Stimulated activated CD4-positive, alpha-beta T cell treated with anti-CD3 and anti-CD28 coated beads, Interleukin-15, amount 100 ng/mL, for 24 hours (primary cell): ENCODE measurements around the gene IL36G.

Source experiments
- DNase-seq: peaks from one replicate; pipeline ENCODE4 v3.0.0-alpha.2; 2020

IL36G gene

DNA sequence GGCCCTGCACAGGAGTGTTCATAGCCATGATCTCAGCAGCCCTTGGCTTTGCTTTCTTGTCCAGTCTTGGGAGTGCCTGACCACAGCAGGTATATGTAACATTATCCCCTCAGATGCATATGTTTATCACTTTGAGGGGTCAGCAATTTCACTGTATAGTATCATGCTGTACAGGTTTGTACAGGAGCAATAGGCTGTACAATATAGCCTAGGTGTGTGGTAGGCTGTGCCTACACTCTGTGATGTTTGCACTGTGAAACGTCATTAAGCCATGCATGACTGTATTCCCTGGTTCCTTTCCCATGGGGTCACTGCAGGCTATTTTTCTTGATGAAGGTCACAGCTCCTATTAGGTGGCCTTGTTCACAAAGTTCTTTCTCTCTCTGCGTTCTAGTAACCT is 4.7 kb upstream of the IL36G start:
- DNase-seq, result no peak

DNA sequence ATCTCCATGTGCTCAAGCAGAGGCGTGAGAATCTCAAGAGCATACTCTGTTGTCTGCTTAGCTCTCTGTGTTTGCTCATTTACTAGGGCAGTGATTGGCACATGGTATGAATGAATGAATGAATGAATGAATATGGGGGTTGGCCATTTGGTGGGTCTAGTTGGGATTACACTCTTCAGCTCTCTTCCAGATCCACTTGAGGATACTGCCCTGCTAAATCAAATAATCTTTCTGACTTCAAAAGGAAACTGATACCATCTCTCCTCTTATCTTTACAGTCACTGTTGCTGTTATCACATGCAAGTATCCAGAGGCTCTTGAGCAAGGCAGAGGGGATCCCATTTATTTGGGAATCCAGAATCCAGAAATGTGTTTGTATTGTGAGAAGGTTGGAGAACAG is 1.9 kb downstream of the IL36G start:
- DNase-seq, result no peak

DNA sequence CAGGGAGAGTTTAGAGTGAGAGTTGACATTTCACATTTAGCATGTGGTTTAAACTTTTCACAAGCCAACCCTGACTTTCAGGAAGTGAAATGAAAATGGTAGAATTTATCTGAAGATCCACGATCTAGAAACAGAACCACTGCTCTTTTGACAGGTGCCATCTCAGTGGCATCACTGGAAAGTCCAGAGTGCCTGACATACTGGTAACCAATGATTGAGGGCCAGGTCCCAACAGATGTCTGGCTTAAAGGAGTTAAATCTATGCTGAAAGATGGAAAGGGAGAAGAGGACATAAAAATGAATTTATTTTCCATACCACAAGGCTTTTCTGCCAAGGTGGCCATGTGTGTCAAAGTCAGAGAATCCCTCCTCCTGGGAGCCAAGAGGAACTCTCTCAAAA is 2.7 kb downstream of the IL36G start:
- no peak for DNase-seq

DNA sequence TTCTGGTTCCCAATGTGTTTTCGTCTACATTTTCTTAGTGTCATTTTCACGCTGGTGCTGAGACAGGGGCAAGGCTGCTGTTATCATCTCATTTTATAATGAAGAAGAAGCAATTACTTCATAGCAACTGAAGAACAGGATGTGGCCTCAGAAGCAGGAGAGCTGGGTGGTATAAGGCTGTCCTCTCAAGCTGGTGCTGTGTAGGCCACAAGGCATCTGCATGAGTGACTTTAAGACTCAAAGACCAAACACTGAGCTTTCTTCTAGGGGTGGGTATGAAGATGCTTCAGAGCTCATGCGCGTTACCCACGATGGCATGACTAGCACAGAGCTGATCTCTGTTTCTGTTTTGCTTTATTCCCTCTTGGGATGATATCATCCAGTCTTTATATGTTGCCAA is 7.3 kb downstream of the IL36G start:
- peak; percentile 9 for DNase-seq

DNA sequence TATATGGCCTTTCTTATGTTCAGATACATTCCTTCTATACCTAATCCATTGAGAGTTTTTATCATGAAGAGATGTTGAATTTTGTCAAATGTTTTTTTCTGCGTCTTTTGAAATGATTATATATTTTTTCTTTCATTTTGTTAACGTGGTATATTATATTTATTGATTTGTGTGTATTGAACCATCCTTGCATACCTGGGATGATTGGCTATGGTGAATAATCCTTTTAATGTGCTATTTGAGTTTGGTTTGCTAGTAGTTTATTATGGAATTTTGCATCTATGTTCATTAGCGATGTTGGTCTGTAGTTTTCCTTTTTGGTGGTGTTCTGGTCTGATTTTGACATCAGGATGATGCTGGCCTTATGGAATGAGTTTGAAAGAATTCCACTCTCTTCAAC is 11.8 kb downstream of the IL36G start:
- no peak for DNase-seq

DNA sequence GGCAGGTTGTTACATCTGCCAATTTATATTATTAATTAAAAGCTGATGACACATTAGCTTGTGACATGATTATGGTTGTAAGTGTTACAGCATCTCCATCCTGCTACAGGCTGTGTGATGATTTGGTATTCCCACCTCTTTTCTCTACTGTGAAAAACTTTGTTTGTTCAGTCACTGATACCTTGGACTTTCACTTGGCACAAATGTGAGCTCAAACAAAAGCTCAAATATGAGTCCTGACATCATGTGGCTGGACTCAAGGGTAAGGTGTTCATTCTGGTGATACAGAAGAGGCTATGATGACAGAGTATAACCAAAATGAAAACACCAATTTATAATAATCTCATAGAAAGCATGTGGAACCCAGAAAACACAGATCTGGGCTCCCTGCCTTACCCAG is 16.0 kb downstream of the IL36G start:
- no peak for DNase-seq

DNA sequence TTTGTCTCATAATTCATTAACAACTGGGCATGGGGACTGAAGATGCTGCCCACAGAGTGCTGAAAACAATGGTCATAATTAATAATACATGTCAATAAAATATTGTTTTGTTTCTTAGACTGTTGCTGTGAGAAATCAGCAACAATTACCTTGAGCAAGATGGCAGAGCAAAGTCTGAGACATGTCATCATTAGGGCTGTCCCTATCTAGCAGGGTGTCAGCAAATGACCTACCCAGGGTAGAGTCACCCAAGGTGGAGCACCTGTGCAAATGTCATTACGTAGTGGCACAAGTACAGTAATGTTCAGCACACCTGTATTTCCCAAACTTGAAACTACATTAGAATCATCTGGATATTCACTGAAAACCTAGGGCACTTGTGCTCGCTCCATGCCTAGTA is 16.8 kb downstream of the IL36G start:
- no peak for DNase-seq

DNA sequence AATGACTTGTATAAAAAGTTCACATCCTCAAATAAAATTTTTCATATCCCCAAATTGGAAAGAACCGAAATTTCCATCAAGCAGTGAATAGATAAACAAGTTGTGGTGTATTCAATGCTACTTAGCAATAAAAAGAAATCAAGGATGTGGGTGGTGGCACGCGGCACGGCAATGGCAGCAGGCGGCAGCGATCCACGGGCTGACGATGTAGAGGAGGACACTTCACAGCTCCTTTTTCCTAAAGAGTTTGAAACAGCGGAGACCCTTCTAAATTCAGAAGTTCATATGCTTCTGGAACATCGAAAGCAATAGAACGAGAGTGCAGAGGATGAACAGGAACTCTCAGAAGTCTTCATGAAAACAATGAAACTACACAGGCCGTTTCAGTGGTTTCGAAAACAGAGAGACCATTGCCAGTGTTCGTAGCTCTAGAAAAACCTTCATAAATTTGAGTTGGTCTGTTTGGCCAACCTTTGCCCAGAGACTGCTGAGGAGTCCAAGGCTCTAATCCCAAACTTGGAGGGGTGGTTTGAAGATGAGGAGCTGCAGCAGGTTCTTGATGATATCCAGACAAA is 17.6 kb downstream of the IL36G start:
- peak; percentile 30 for DNase-seq

DNA sequence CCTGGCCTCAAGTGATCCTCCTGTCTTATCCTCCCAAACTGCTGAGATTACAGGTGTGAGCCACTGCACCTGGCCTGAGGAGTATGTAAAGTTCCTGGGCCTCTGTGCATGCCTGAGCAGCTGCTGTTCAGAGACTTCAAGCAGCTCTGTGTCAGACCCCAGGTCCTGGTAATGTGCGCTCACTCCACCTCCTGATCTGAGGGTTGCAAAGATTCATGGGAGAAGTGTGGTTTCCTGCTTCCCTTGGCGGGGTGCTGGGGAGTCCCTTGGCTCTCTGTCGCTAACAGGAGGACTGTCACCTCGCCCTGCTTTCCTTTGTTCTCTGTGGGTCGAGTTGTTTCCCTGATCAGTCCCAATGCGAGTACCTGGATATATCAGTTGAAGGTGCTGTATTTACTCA is 18.8 kb downstream of the IL36G start:
- peak; percentile 63 for DNase-seq

DNA sequence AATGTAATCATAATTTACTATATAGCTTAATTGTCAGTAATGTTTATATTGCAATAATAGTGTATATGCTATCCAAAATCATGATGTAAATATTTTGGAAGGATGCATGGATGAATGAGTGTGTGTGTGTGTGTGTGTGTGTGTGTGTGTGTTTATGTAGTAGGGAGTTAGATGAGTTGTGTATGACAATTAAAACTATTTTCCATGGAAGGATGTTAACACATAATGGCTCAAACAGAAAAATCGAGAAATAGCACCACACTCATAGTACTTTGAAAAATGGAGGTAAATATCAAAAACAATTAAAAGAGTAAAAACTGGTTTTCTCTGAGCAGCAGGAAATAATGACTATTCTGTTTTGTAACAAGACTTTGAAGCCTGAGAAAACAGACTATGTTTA is 19.3 kb downstream of the IL36G start:
- no peak for DNase-seq

DNA sequence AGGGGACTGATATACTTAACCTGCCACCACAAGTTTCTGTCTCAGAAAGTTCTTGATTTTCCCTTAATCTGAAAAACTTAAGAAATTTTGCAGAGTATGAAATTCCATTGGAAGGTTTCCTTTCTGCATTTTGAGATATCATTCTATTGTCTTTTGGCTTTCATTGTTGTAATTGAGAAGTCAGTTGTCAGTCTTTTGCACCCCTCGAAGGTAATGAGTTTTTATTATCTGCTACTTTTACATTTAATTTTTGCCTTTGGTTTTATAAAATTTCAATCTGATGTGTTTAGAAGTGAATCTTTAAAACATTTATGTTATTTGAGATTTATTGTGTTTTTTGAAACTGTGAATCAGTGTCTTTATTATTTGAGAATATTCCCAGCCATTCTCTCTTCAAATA is 22.6 kb downstream of the IL36G start:
- no peak for DNase-seq

DNA sequence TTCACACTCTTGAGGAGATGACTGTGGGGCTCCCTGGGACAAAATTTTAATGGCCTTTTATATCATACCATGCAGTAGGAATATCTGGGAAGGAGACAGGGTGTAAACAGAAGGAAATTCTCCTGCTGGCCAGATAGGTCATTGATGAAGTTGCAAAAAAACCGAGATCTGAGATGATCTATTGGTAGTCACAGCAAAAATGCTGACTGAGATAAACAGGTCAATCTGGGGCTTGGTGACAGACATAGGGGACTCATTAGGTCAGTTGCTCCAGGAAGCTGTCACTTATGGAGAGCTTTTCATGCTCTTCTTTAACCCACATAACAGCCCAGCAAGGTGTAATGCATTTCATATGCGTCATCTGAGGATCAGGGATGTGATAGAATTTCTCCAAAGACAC is 24.9 kb downstream of the IL36G start:
- no peak for DNase-seq

DNA sequence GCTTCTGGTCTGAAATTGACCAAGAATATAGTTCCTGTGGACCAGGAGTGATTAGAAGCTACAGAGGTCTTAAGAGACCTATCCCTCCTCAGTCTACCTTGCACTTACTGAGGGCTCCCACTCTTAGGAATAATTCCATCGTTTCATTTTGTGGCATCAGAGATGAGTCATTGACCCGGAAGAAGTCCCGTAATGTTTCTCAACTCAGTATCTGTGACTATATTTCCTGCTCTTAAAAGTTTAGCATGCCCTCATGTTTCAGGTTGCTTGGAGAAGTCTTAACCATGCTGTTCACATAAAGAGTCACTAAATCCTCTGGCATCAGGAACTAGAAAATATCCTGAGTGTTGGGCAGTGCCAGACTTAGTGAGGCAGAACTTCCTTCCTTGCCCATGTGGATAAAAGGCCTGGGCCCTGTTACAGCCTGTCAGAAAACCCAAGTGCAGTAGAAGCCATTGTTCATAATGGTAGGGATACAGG is 27.3 kb downstream of the IL36G start, which contains the start of gene IL36A:
Gene IL36A (plus strand): TSS at position 430 of the 480 bp plus-strand sequence. CDS start 413 bp downstream, outside the sequence.
- no peak for DNase-seq

DNA sequence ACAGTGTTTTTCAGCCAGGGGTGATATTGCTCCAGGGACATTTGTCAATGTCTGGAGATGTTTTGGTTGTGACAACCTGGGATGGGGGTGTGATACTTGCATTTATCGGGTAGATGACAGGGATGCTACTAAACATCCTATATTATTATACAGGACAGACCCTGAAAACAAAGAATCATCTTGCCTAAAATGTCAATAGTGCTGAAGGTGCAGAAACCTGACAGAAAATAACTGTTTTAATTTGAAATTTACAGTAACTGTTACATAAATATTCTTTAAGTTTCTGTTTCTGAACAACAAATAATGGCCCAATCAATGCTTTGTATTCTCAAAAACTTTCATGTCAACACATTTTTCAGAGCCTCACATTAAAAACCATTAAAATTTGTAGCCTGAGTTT is 29.4 kb downstream of the IL36G start:
- DNase-seq, result no peak

DNA sequence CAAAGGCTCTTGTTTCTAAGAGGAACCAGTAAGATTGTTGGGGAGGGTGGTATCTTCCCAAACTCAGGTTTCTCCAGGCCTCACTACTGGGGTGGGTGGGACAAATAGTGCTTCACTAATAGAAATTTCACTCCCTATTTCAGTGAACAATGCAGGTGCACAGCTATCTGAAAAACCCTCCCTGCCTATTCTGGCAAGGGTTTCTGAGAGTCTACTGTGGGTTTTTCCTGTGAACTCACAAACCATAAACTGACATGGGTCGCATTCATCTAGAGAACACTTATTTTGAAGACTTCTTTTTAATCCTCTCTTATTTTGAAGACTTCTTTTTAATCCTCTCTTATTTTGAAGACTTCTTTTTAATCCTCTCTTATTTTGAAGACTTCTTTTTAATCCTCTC is 31.8 kb downstream of the IL36G start:
- no peak for DNase-seq

DNA sequence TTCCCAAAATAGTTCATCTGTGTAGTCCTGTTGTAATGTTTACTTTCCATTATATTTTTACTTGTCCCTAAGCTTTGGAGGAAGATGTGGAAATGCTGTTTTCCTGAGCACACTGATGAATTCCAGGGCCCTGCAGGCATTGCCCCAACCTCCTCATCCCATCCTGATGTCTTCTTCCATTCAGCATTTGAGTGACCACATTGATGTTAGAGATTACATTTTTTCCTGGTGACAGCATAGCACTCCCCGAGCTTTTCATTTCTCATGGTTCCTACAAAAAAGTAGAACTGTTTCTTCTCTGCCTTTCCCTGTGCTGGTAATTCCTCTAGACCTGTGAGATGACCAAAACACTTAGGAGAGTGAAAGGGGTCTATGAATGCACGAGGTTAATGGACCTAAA is 32.3 kb downstream of the IL36G start:
- no peak for DNase-seq

DNA sequence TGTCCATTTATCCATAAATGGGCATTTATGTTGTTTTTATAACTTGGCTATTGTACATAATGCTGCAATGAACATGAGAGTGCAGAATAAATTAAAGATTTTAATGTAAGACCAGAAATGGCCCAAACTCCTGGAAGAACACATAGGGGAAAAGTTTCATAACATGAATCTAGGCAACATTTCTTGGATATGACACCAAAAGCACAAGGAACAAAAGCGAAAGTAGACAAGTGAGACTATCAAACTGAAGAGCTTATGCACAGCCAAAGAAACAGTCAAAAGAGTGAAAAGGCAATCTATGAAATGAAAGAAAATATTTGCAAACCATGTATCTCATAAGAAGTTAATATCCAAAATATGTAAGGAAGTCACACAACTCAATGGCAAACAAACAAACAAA is 33.3 kb downstream of the IL36G start:
- no peak for DNase-seq

DNA sequence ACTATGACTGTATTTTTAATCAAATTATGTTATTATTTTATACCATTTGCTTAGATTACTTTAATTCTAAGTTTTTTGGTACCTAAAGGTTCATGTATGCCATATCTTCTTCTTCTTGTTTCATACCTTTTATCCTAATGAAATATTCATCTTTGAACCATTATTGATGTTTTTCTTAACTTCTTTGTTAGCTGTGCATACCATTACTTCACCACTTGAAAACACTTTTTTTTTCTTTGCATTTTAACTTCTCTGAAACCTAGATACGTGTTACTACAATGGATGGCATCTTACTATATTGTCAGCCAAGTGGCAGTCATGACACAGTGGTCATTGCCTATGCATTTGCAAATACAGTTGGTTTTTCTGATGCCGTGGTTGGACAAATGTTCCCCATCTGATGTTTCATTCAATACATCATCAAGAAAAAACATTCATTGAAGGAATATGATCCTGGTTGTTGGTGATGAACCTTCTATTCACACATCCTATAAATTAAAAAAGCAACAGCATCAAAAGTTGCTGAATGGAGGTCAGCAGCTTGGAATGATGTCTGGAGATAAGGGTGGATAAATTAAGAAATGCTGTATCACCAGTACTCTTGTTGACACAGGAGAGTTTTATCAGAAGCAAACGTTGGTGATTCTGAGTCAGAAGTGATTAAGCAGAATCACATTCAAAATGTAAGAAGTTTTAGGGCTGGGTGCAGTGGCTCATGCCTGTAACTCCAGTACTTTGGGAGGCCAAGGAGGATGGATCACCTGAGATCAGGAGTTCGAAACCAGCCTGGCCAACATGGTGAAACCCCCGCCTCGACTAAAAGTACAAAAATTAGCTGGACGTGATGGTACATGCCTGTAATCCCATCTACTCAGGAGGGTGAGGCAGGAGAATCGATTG is 34.9 kb downstream of the IL36G start:
- DNase-seq, result no peak

DNA sequence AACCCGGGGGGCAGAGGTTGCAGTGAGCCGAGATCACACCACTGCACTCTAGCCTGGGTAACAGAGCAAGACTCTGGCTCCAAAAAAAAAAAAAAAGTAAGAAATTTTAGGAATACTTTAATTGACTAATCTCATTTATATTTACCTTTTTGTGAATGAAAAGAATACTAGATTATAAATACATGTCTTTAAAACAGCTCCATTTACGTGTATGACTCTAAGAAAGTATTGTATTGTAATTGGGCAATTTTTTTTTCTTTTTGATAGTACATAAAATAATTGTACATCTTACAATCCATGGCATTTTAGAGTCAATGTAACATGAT is 35.5 kb downstream of the IL36G start:
- DNase-seq, result no peak

DNA sequence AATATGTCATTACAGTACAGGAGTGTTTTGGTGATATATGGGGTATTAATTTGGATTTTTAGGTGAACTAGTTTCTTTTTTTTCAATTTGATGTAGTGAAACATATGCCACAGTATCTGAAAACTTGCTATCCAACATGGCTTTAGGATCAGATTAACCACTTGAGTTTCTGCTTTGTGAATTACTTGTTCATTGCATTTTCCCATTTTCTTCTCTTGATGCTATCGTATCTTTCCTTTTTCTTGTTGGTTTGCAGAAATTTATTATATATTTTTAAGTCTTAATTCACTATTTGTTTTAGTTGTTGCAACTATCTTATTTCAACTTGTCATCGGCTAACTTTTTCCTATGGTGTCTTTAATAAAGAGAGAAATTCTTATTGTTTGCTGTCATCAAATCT is 36.3 kb downstream of the IL36G start:
- DNase-seq, result no peak

DNA sequence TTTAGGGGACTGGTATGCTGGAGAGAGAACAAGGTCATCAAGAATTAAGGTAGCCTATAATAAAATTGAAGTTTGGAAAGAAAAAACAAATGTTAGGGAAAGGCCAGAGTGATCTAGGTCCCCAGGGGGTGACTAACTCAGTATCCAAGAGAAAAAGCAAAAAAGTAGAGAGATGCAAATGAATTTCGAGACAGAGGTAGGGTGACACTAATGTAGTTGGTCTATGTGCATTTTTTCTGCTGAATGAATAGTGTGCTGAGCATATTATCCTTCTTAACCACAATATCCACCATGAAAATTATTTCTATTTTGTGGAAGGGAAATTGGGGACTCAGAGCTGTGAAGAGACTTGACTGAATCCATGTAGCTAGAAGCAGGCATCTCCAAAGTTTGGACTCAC is 37.2 kb downstream of the IL36G start:
- no peak for DNase-seq

DNA sequence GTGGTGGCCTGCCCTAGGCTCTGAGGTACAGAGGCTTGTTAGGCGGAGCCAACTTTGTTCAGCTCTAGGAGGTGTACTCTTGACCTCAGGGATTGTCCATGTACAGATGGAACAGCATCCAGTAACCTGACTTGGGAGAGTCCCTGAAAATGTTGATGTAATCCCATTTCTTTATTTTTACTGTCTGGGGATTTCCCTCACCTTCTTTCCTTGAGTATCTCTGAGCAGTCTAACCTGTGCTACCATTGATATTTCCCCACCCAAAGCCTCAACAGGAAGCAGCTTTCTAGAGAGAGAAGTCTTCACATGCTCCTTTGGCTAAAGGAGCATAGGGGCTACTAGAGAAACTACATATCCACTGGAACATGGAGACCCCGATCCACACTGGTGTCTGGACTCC is 37.8 kb downstream of the IL36G start:
- no peak for DNase-seq

DNA sequence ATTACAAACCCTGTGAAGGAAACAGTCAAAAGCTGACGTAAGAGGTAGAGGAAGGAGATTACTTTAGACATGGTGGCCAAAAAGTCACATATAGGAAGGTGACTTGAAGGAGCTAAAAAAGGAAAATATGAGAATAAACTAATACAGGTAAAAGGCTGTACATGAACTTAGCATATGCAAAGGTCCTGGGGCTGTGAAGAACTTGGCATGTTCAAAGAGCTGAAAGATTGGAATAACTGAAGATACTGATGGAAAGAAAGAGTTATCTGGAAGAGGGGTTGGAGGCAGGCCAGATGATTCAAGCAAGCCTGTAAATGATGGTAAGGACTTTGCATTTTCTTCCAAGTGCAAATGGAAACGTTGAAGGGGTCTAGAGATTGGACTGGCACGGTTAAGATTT is 40.7 kb downstream of the IL36G start:
- no peak for DNase-seq

DNA sequence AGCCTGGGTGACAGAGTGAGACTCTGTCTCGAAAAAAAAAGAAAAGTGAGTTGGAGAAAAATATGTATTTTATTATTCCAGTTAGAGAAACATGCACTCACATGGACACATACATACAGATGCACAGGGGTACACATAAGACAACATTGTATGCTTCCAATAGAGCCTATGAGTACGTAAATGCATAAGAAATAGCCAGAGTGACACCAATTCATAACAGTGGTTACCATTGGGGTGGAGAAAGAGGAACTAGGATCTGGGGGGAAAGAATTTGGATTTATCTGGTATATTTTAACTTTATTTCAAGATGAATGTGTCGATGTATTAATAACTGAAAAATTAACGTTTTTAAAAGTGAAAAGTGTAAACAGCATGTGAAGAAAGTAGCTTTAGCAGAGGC is 43.5 kb downstream of the IL36G start:
- no peak for DNase-seq

DNA sequence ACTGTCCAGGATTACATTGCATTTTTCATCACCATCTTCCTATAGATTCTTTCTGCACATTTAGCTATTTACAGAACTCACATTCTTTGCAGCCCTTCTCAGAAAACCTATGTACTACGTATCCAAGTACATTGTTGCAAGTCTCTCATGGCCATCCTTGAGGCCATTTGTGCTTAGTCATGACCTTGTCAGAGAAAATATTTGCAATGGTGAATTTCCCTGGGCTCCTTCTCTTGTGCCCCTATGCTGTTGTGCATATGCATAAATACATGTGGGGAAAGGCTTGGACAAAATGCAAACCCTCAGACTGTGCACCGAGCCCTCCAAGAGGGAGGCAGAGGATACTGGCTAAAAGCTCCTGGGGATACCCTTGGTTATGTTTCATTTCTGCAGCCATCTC is 47.0 kb downstream of the IL36G start:
- no peak for DNase-seq
